Measurements from ENCODE around the gene SMIM41.

SMIM41 gene

GRCh38 chr12:52052468-52053186, 26.9 kb upstream of the SMIM41 start:
- no peaks in the 10 kb centered on the region for H3K9me3 ChIP-seq (ENCODE audit: control insufficient read depth, low read length)
- H3K36me3 ChIP-seq (ENCODE audit: control insufficient read depth, insufficient read depth, low read length): peaks cover 35% of the 10 kb centered on the region
- WGBS, 2 experiments (ENCODE audit: insufficient coverage in 2 of 2): 75 to 81% methylated on average over 3 of the region's 7 CpGs
- H3K4me3 ChIP-seq (ENCODE audit: extremely low read depth, insufficient read depth, low read length, poor library complexity, severe bottlenecking): peak overlapping the region; percentile 2
- H3K4me1 ChIP-seq (ENCODE audit: control insufficient read depth, insufficient read depth, low read length, poor library complexity, severe bottlenecking): peaks cover 14% of the 10 kb centered on the region
- H3K27ac ChIP-seq (ENCODE audit: low read depth, low read length, severe bottlenecking): no peak overlapping the region

- H3K36me3 ChIP-seq (ENCODE audit: control insufficient read depth, insufficient read depth, low read length): peaks cover 44% of the 10 kb centered on the region
- no peak overlapping the region for H3K27ac ChIP-seq (ENCODE audit: low read depth, low read length, severe bottlenecking)
- H3K4me3 ChIP-seq (ENCODE audit: extremely low read depth, insufficient read depth, low read length, poor library complexity, severe bottlenecking): no peak overlapping the region
- WGBS, 2 experiments (ENCODE audit: insufficient coverage in 2 of 2): 89 to 95% methylated on average over 5 to 7 of the region's 9 CpGs
- H3K4me1 ChIP-seq (ENCODE audit: control insufficient read depth, insufficient read depth, low read length, poor library complexity, severe bottlenecking): peaks cover 14% of the 10 kb centered on the region
- no peaks in the 10 kb centered on the region for H3K9me3 ChIP-seq (ENCODE audit: control insufficient read depth, low read length)
Observed at GRCh38 chr12:52053536-52054209, 25.8 kb upstream of the SMIM41 start.

- H3K4me3 ChIP-seq (ENCODE audit: extremely low read depth, insufficient read depth, low read length, poor library complexity, severe bottlenecking): no peak overlapping the region
- peaks cover 51% of the 10 kb centered on the region for H3K36me3 ChIP-seq (ENCODE audit: control insufficient read depth, insufficient read depth, low read length)
- H3K27ac ChIP-seq (ENCODE audit: low read depth, low read length, severe bottlenecking): no peak overlapping the region
- H3K9me3 ChIP-seq (ENCODE audit: control insufficient read depth, low read length): no peaks in the 10 kb centered on the region
- WGBS, 2 experiments (ENCODE audit: insufficient coverage in 2 of 2): 97 to 99% methylated on average over 12 to 20 of the region's 21 CpGs
- peaks cover 14% of the 10 kb centered on the region for H3K4me1 ChIP-seq (ENCODE audit: control insufficient read depth, insufficient read depth, low read length, poor library complexity, severe bottlenecking)
Observed at GRCh38 chr12:52054231-52054832, 25.2 kb upstream of the SMIM41 start.

GRCh38 chr12:52054833-52055730, 24.4 kb upstream of the SMIM41 start:
- Histone ChIP-seq H3K4me3 (ENCODE audit: extremely low read depth, insufficient read depth, low read length, poor library complexity, severe bottlenecking) (no peak overlapping the region), H3K4me1 (ENCODE audit: control insufficient read depth, insufficient read depth, low read length, poor library complexity, severe bottlenecking) (peaks cover 10% of the 10 kb centered on the region), H3K36me3 (ENCODE audit: control insufficient read depth, insufficient read depth, low read length) (peaks cover 55% of the 10 kb centered on the region), H3K9me3 (ENCODE audit: control insufficient read depth, low read length) (no peaks in the 10 kb centered on the region), H3K27ac (ENCODE audit: low read depth, low read length, severe bottlenecking) (no peak overlapping the region)
- WGBS, 2 experiments (ENCODE audit: insufficient coverage in 2 of 2): 96 to 99% methylated on average over 8 to 15 of the region's 21 CpGs

- no peaks in the 10 kb centered on the region for H3K9me3 ChIP-seq (ENCODE audit: control insufficient read depth, low read length)
- H3K4me1 ChIP-seq (ENCODE audit: control insufficient read depth, insufficient read depth, low read length, poor library complexity, severe bottlenecking): peaks cover 4% of the 10 kb centered on the region
- H3K4me3 ChIP-seq (ENCODE audit: extremely low read depth, insufficient read depth, low read length, poor library complexity, severe bottlenecking): no peak overlapping the region
- 94 to 97% methylated on average over 13 to 22 of the region's 27 CpGs for WGBS, 2 experiments (ENCODE audit: insufficient coverage in 2 of 2)
- H3K27ac ChIP-seq (ENCODE audit: low read depth, low read length, severe bottlenecking): no peak overlapping the region
- H3K36me3 ChIP-seq (ENCODE audit: control insufficient read depth, insufficient read depth, low read length): peaks cover 55% of the 10 kb centered on the region
Observed at GRCh38 chr12:52055731-52056711, 23.5 kb upstream of the SMIM41 start.

- peaks cover 1% of the 10 kb centered on the region for H3K4me1 ChIP-seq (ENCODE audit: control insufficient read depth, insufficient read depth, low read length, poor library complexity, severe bottlenecking)
- H3K9me3 ChIP-seq (ENCODE audit: control insufficient read depth, low read length): no peaks in the 10 kb centered on the region
- H3K27ac ChIP-seq (ENCODE audit: low read depth, low read length, severe bottlenecking): no peak overlapping the region
- H3K36me3 ChIP-seq (ENCODE audit: control insufficient read depth, insufficient read depth, low read length): peaks cover 55% of the 10 kb centered on the region
- 93 to 94% methylated on average over 22 of the region's 23 CpGs for WGBS, 2 experiments (ENCODE audit: insufficient coverage in 2 of 2)
- H3K4me3 ChIP-seq (ENCODE audit: extremely low read depth, insufficient read depth, low read length, poor library complexity, severe bottlenecking): no peak overlapping the region
Observed at GRCh38 chr12:52056801-52057637, 22.5 kb upstream of the SMIM41 start.

GRCh38 chr12:52057638-52058576, 21.6 kb upstream of the SMIM41 start:
- WGBS, 2 experiments (ENCODE audit: insufficient coverage in 2 of 2): 90 to 91% methylated on average over 10 to 12 of the region's 14 CpGs
- H3K4me3 ChIP-seq (ENCODE audit: extremely low read depth, insufficient read depth, low read length, poor library complexity, severe bottlenecking): no peak overlapping the region

GRCh38 chr12:52058631-52059361, 20.7 kb upstream of the SMIM41 start:
- 94% methylated on average over 18 to 20 of the region's 25 CpGs for WGBS, 2 experiments (ENCODE audit: insufficient coverage in 2 of 2)
- Histone ChIP-seq H3K4me1 (ENCODE audit: control insufficient read depth, insufficient read depth, low read length, poor library complexity, severe bottlenecking) (peaks cover 9% of the 10 kb centered on the region), H3K36me3 (ENCODE audit: control insufficient read depth, insufficient read depth, low read length) (peaks cover 53% of the 10 kb centered on the region), H3K27ac (ENCODE audit: low read depth, low read length, severe bottlenecking) (no peak overlapping the region), H3K9me3 (ENCODE audit: control insufficient read depth, low read length) (no peaks in the 10 kb centered on the region), H3K4me3 (ENCODE audit: extremely low read depth, insufficient read depth, low read length, poor library complexity, severe bottlenecking) (no peak overlapping the region)

More at GRCh38 chr12:52057638-52058576, 21.6 kb upstream of the SMIM41 start:
- Histone ChIP-seq H3K27ac (ENCODE audit: low read depth, low read length, severe bottlenecking) (no peak overlapping the region), H3K36me3 (ENCODE audit: control insufficient read depth, insufficient read depth, low read length) (peaks cover 55% of the 10 kb centered on the region), H3K4me1 (ENCODE audit: control insufficient read depth, insufficient read depth, low read length, poor library complexity, severe bottlenecking) (peaks cover 4% of the 10 kb centered on the region), H3K9me3 (ENCODE audit: control insufficient read depth, low read length) (no peaks in the 10 kb centered on the region)
